Vagina (tissue), 2 donors: ENCODE measurements around the gene ROR1. TPM values are rescaled to one million over a fixed set of nuclear protein-coding genes. Genes with fewer than 3 reads are reported as not detected.
"Not testable (repeated sequence)": the region's sequence is repeated elsewhere in the genome, so short reads cannot be mapped to it uniquely, and the experiment has no call there.

ENCODE experiments used
- DNase-seq, 2 donors: peaks; one replicate each; pipeline ENCODE4 v3.0.0-alpha.2; 2017; ENCODE audit errors: extremely low spot score in 2 of 2
- H3K27ac ChIP-seq: fragments of 200-600 bp; sonication (generic); one replicate; pipeline ENCODE4 v1.5.1; 2019
- H3K27me3 ChIP-seq: fragments of 200-600 bp; sonication (generic); one replicate; pipeline ENCODE4 v1.5.1; 2019
- H3K36me3 ChIP-seq, 2 donors: fragments of 200-600 bp; sonication (generic); one replicate each; pipeline ENCODE4 v1.5.1; 2017 to 2019
- H3K4me1 ChIP-seq: fragments of 200-600 bp; sonication (generic); one replicate; pipeline ENCODE4 v1.5.1; 2019
- H3K4me3 ChIP-seq, 2 donors: fragments of 200-600 bp; sonication (generic); 1 replicate in 1 of 2; 2 replicates in 1 of 2; pipeline ENCODE4 v1.5.1; 2016 to 2019
- H3K9me3 ChIP-seq: fragments of 200-600 bp; sonication (generic); one replicate; pipeline ENCODE4 v1.5.1; 2019
- CTCF ChIP-seq, 3 experiments: fragments of 450-650 bp in 2 of 3; fragments of 200-600 bp in 1 of 3; sonication (generic) in 1 of 3; IDR thresholded peaks; one replicate each; pipeline ENCODE4 v1.5.1; 2017 to 2019; ENCODE audit warnings: antibody characterized with exemption in 3 of 3, mild to moderate bottlenecking in 2 of 3, moderate library complexity in 2 of 3
- POLR2A ChIP-seq, 2 donors: fragments of 450-650 bp; IDR thresholded peaks; one replicate each; pipeline ENCODE4 v1.6.1; 2017; ENCODE audit warnings: antibody characterized with exemption in 2 of 2, mild to moderate bottlenecking in 2 of 2, moderate library complexity in 2 of 2
- POLR2AphosphoS5 ChIP-seq, 2 donors: sonication (generic); formaldehyde crosslinking; IDR thresholded peaks; one replicate each; pipeline ENCODE4 v1.9.0; 2017; ENCODE audit warnings: antibody characterized with exemption in 2 of 2, mild to moderate bottlenecking in 2 of 2, low read depth in 1 of 2; ENCODE audit not compliant: insufficient read depth in 1 of 2
- intact Hi-C: fragments of 100-400 bp; cut with DNase I; formaldehyde crosslinking; loops from one replicate; pipeline ENCODE4 v1.15.1; 2023
- total RNA-seq: library from RNA; depleted of rRNA; stranded (reverse); fragments of >200 nt; gene quantifications from one replicate; pipeline ENCODE4 v1.2.3, GENCODE V29; 2016

ROR1 gene
- total RNA-seq, 1 donor from 2014 or later: 11.0 TPM

- Histone ChIP-seq H3K27ac (no peak overlapping the region), H3K4me1 (peaks cover 30% of the 10 kb centered on the region)
- intact Hi-C loops: no loop called here
Measured at GRCh38 chr1:63812071-63812700, 38.4 kb downstream of the ROR1 start.

GRCh38 chr1:63813829-63814277 lies 40.0 kb downstream of the ROR1 start:
- intact Hi-C loops: no loop called here
- peak overlapping the region; percentile 66 for H3K27ac ChIP-seq
- H3K9me3 ChIP-seq: no peaks in the 10 kb centered on the region
- TF ChIP-seq POLR2A (IDR thresholded peaks at IDR 0.05): no peak
- no peak for TF ChIP-seq CTCF (IDR thresholded peaks at IDR 0.05)
- TF ChIP-seq POLR2AphosphoS5 (IDR thresholded peaks at IDR 0.05; ENCODE audit: insufficient read depth in 1 of 2, low read depth in 1 of 2): no peak
- no peaks in the 10 kb centered on the region for H3K27me3 ChIP-seq
- no peak for DNase-seq
- H3K4me3 ChIP-seq: no peak overlapping the region
- H3K36me3 ChIP-seq: no peaks in the 10 kb centered on the region
- H3K4me1 ChIP-seq: peaks cover 35% of the 10 kb centered on the region

More at GRCh38 chr1:63812071-63812700, 38.4 kb downstream of the ROR1 start:
- no peak for DNase-seq
- Histone ChIP-seq H3K4me3 (no peak overlapping the region), H3K27me3 (no peaks in the 10 kb centered on the region), H3K9me3 (no peaks in the 10 kb centered on the region), H3K36me3 (no peaks in the 10 kb centered on the region)
- TF ChIP-seq POLR2A (IDR thresholded peaks at IDR 0.05) (no peak), POLR2AphosphoS5 (IDR thresholded peaks at IDR 0.05; ENCODE audit: insufficient read depth in 1 of 2, low read depth in 1 of 2) (no peak), CTCF (IDR thresholded peaks at IDR 0.05) (no peak)

GRCh38 chr1:63816217-63816815 lies 42.5 kb downstream of the ROR1 start:
- intact Hi-C loops, H3K36me3 ChIP-seq, H3K27ac ChIP-seq, H3K4me3 ChIP-seq, H3K27me3 ChIP-seq, DNase-seq, H3K9me3 ChIP-seq: not testable (repeated sequence)
- H3K4me1 ChIP-seq: peaks cover 34% of the 10 kb centered on the region

GRCh38 chr1:63817152-63817667 lies 43.4 kb downstream of the ROR1 start:
- DNase-seq: no peak
- TF ChIP-seq POLR2AphosphoS5 (IDR thresholded peaks at IDR 0.05; ENCODE audit: insufficient read depth in 1 of 2, low read depth in 1 of 2): no peak
- no peak for TF ChIP-seq POLR2A (IDR thresholded peaks at IDR 0.05)
- no peak for TF ChIP-seq CTCF (IDR thresholded peaks at IDR 0.05)
- intact Hi-C loops: no loop called here
- Histone ChIP-seq H3K27ac (no peak overlapping the region), H3K9me3 (no peaks in the 10 kb centered on the region), H3K4me1 (peaks cover 34% of the 10 kb centered on the region), H3K4me3 (no peak overlapping the region), H3K36me3 (no peaks in the 10 kb centered on the region), H3K27me3 (no peaks in the 10 kb centered on the region)

GRCh38 chr1:63817700-63818099 lies 43.9 kb downstream of the ROR1 start:
- intact Hi-C loops: no loop called here
- peaks cover 34% of the 10 kb centered on the region for H3K4me1 ChIP-seq

More at GRCh38 chr1:63817700-63818099, 43.9 kb downstream of the ROR1 start:
- TF ChIP-seq POLR2AphosphoS5 (IDR thresholded peaks at IDR 0.05; ENCODE audit: insufficient read depth in 1 of 2, low read depth in 1 of 2) (no peak), CTCF (IDR thresholded peaks at IDR 0.05) (no peak), POLR2A (IDR thresholded peaks at IDR 0.05) (no peak)
- no peak overlapping the region for H3K27ac ChIP-seq
- H3K9me3 ChIP-seq: no peaks in the 10 kb centered on the region
- H3K36me3 ChIP-seq: no peaks in the 10 kb centered on the region
- no peak for DNase-seq
- H3K4me3 ChIP-seq: no peak overlapping the region
- no peaks in the 10 kb centered on the region for H3K27me3 ChIP-seq
